Measurements from ENCODE around the gene STK4.

- TF ChIP-seq SUZ12 (IDR thresholded peaks at IDR 0.05; ENCODE audit: extremely low read depth, insufficient read depth, insufficient read length) (no peak), ZNF274 (IDR thresholded peaks at IDR 0.05; ENCODE audit: low read depth, low read length) (no peak)
These were observed 37.7 kb upstream of the STK4 start for GRCh38 chr20:44928595-44928994.

All from NT2/D1 (cell line).